Measurements from ENCODE around the gene TMEM243. TPM values are rescaled to one million over a fixed set of nuclear protein-coding genes. Genes with fewer than 3 reads are reported as not detected.

The TMEM243 gene
- total RNA-seq, 4 donors from 2014 or later = 122 to 142 (median 133) TPM

- WGBS, 2 donors = 85 to 87% methylated on average over 15 to 25 of the region's 25 CpGs
- no peak overlapping the region for H3K27ac ChIP-seq
- H3K36me3 ChIP-seq = no peaks in the 10 kb centered on the region
- intact Hi-C loops (cut with DNase I) = loop anchor here (5.0 kb wide), 1 partner anchor 210 kb away; no protein-coding TSS in a partner anchor
- no peak overlapping the region for H3K4me3 ChIP-seq (replicated peaks in 1 of 3)
- H3K27me3 ChIP-seq = no peaks in the 10 kb centered on the region
- H3K4me1 ChIP-seq = peaks cover 3 to 13% of the 10 kb centered on the region in 2 donors
- TF ChIP-seq, protein P1, sequence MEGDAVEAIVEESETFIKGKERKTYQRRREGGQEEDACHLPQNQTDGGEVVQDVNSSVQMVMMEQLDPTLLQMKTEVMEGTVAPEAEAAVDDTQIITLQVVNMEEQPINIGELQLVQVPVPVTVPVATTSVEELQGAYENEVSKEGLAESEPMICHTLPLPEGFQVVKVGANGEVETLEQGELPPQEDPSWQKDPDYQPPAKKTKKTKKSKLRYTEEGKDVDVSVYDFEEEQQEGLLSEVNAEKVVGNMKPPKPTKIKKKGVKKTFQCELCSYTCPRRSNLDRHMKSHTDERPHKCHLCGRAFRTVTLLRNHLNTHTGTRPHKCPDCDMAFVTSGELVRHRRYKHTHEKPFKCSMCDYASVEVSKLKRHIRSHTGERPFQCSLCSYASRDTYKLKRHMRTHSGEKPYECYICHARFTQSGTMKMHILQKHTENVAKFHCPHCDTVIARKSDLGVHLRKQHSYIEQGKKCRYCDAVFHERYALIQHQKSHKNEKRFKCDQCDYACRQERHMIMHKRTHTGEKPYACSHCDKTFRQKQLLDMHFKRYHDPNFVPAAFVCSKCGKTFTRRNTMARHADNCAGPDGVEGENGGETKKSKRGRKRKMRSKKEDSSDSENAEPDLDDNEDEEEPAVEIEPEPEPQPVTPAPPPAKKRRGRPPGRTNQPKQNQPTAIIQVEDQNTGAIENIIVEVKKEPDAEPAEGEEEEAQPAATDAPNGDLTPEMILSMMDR (IDR thresholded peaks at IDR 0.05) = no peak
- TF ChIP-seq POLR2A (IDR thresholded peaks at IDR 0.05) = no peak
- DNase-seq = no peak
- H3K9me3 ChIP-seq = no peaks in the 10 kb centered on the region
Observed at GRCh38 chr7:87146740-87147386, 72.7 kb downstream of the TMEM243 start.

Small RNA genes within 50 kb of the gene (small RNA-seq; reads per million reads assigned to genes)
- gene RF00019 (not detected), gene RF02271 (not detected)

Other genes starting within 250 kb of the TMEM243 start
- gene ELAPOR2, start 160.1 kb downstream of the TMEM243 start, total RNA-seq = 10 to 100 TPM; 25.4 to 31.3 (median 25.7) TPM
- 100 to 1,000 TPM; 125 to 174 (median 146) TPM for gene DMTF1, start 67.3 kb downstream of the TMEM243 start, total RNA-seq
- 100 to 1,000 TPM in 1 of 4 donors, 10 to 100 TPM in 3; 66.8 to 101 (median 93.0) TPM for gene CROT, start 125.9 kb upstream of the TMEM243 start, total RNA-seq

Data from thyroid gland (tissue), 4 donors.